Mesenteric fat pad (tissue), 1 donor: Measurements from ENCODE around the gene EXOC8. TPM values are rescaled to one million over a fixed set of nuclear protein-coding genes. Genes with fewer than 3 reads are reported as not detected.

Source experiments
- DNase-seq: peaks from one replicate; pipeline ENCODE4 v3.0.0-alpha.2; 2020; ENCODE audit warnings: low spot score
- total RNA-seq: library from RNA; stranded (reverse); fragmentation: NEBNext Ultra II Directional; extraction: Animal tissue kit (Norgen Biotek cat#: 25700); gene quantifications from one replicate; pipeline ENCODE4 v1.2.1, GENCODE V29; 2021
- donor health status: DM: yes; HTN: yes; CAD: no.

EXOC8 gene
- total RNA-seq, 1 donor from 2014 or later = 14.6 TPM

DNA sequence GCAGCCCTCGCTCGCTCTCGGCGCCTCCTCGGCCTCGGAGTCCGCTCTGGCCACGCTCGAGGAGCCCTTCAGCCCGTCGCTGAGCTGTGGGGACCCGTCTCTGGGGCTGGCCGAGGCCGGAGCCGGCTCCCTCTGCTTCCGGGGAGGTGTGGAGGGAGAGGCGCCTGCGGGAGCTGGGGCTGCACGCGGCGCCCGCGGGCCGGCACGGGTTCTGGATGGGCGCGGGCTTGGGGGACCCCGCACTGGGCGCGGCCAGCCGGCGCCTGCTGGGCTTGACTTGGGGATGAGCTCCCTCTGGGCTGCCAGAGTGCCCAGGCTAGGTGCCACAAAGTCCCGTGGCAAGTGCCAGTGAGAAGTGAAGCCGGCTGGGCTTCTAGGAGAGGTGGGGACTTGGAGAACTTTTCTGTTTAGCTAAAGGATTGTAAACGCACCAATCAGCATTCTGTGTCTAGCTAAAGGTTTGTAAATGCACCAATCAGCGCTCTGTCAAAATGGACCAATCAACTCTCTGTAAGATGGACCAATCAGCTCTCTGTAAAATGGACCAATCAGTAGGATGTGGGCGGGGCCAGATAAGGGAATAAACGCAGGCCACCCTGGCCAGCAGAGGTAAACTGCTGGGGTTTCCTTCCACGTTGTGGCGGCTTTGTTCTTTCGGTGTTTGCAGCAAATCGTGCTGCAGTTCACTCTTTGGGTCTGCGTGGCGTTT lies 20.2 kb downstream of the EXOC8 start:
- no peak for DNase-seq

DNA sequence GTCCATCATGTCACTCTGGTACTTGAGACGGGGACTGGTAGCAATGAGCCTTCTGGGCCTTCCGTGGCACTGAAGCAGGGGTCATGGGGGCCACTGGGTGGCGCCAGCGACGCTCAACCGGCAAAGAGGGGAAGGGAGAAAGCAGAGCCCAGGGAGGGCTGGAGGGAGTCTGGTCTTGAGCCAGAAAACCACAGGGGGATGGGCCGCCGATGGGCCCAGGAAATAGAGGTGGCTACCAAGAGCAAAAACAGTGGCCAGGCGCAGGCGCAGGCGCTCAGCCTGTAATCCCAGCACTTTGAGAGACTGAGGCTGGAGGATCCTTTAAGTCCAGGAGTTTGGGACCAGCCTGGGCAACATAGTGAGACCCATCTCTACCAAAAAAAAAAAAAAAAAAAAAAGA lies 21.8 kb downstream of the EXOC8 start:
- DNase-seq = no peak

DNA sequence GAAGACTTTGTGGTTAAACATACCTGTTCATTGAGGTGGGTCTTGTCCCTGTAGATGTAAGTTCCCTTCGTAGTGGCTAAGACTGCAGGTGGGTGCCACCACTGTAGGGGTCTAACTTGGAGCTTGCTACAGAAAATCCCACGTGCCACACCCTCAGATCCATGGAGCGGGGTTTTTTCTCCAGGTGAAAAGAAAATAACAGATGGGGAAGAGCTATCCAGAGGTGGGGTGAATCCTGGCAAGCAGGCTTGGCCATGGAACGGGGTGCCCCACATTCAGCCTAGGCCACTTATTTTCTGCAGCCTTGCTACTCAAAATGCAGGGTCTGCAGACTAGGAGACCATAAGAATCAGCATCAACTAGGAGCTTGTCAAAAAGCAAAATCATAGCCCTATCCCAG lies 24.0 kb downstream of the EXOC8 start:
- DNase-seq = no peak

DNA sequence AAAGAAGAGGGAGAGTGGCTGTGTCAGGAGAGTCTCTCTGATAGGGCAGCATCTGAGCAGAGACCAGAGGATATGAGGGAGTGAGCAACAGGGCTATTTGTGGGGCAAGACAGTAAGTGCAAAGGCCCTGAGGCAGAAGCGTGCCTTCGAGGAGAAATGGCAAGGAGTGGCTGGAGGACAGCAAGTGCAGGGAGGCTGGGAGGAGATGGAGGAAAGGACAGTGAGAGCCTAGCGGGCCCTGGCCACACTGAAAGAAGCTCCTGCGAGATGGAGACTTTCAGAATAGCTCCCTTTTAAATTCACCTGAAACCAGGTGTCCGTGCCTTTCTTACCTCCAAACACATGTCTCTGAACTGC lies 25.2 kb downstream of the EXOC8 start:
- no peak for DNase-seq

DNA sequence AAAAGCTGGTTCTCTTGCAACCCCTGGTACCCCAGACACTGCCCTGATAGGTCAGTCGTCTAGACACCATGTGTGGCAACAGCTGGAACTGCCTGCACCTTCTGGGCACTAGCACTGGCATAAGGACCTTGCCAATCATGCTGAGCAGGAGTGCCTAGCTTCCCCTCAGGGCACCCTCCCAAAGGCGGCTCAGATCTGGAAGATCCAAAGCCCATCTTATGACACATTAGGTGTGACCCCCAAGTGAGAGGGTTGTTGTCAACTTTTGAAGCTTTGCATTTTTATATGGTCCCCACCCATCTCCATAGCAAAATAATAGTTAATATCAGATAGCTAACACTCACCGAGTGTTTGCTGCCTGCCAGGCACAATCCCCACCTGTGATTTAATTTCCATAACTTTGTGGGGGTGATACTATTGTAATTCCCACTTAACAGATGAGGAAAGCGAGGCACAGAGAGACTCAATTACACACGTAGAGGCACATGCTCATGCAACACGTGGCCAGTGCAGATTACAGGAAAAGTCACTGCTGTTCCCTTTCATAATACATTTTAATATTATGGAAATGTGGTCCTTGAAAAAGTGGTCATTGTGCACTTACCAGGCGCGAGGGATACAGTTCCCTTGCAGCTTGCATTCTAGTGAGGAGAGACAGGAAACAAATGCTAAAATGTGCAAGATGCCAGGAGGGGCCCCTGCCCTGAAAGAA lies 25.8 kb downstream of the EXOC8 start:
- DNase-seq = no peak

DNA sequence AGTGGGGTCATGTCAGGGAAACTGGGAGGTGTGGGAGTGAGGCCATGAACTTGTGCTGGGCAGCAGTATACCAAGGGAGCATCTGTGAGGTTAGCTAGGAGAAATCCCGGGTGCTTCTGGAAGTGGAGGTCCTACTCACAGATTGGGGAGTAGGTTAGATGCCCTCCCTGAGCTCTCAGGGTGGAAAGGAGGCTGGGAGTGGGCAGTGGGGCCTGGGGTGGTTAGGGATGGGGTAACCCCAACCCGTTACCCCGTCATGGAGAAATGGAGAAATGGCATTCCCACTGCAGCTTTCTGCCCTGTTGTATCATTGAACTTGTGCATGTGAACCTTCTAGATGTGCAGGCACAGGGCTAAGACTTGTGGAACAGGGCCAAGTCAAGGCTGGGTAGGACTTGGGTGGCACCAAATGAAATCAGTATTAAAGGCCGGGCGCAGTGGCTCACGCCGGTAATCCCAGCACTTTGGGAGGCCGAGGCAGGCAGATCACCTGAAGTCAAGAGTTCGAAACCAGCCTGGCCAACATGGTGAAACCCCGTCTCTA lies 27.2 kb downstream of the EXOC8 start:
- DNase-seq = no peak

DNA sequence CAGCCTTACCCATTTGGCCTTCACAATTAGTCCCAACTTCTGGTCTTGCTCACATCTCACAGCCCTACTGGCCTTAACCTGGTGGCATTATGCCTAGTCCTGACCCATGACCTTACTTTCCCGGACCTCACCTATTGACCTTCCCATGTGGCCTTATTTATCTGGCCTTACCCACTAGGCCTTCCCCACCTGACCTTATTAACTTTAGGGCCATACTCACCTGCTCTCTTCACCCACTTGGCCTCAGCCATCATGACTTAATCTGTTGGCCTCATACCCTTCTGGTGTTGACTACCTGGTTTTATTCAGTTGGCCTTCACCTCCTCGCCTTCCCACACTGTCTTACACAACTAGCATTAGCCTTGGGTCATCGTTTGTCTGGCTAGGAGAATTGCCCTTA lies 35.7 kb downstream of the EXOC8 start:
- no peak for DNase-seq

DNA sequence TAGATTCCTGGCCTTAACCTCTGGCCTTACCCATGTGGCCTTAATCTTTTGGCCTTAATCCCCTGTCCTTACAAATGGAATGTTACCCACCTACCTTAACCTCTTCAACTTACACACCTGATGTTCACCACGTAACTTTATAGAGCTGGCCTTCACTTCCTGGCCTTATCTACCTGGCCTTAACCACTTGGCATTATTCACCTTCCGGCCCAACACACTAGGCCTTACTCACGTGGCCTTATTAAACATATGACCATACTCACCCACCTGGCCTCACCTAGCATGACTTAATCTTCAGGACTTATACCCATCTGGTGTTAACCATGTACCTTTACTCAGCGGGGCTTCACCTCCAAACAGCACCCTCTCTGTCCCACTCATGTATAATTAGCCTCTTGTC lies 41.7 kb downstream of the EXOC8 start:
- no peak for DNase-seq

DNA sequence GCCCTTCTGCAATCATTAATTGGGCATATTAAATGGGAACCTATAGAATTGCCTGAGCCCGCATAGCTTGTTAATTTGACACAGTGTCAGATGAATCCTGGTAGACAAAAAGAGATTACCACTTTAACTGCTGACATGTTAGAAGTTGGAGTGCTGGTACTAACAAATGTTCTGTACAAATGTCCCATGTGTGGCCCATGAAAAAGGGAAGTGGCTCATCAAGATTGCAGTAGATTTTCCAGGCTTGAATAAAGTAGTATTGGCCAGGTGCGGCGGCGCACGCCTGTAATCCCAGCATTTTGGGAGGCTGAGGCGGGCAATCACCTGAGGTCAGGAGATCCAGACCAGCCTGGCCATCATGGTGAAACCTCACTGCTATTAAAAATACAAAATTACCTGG lies 51.0 kb downstream of the EXOC8 start:
- DNase-seq = no peak

DNA sequence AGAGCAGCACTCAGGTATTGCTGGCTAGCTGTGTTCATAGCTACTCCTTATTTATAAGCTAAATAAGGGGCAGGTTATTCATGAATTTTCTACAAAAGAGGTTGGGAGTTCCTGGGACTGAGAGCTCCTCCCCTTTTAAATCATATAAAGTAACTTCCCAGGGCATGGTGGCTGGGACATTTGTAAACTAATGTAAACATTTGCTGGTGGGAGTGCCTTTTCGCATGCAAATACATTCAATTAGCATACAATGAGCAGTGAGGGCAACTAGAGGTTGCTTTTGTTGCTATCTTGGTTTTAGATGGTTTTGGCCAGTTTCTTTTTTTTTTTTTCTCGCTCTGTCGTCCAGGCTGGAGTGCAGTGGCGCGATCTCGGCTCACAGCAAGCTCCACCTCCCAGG lies 53.2 kb downstream of the EXOC8 start:
- no peak for DNase-seq

Other genes with a start within 250 kb of the EXOC8 start
- gene TRIM67, start 175.8 kb downstream of the EXOC8 start, total RNA-seq = 0.22 TPM
- 32.9 TPM for gene GNPAT, start 96.6 kb downstream of the EXOC8 start, total RNA-seq
- 8.5 TPM for gene SPRTN, start 441 bp upstream of the EXOC8 start, total RNA-seq
- gene EGLN1, start 84.4 kb upstream of the EXOC8 start, total RNA-seq = 32.3 TPM
- 36.6 TPM for gene TSNAX, start 190.8 kb upstream of the EXOC8 start, total RNA-seq